ENCODE results near the gene S100A11.

S100A11 gene

DNA sequence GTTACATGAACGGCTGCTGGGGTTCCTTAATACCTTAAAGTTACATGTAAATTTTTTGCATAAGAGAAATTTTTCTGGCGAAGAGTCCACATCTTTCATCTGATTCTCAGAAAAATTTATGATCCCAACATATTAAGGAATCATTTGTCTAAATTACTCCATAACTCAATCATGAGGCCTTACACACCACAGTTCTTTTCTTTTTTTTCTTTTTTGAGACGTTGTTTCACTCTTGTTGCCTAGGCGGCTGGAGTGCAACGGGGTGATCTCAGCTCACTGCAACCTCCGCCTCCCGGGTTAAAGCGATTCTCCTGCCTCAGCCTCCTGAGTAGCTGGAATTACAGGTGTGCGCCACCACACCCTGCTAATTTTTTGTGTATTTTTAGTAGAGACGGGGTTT is 2.1 kb upstream of the S100A11 start:
- no peak for DNase-seq

DNA sequence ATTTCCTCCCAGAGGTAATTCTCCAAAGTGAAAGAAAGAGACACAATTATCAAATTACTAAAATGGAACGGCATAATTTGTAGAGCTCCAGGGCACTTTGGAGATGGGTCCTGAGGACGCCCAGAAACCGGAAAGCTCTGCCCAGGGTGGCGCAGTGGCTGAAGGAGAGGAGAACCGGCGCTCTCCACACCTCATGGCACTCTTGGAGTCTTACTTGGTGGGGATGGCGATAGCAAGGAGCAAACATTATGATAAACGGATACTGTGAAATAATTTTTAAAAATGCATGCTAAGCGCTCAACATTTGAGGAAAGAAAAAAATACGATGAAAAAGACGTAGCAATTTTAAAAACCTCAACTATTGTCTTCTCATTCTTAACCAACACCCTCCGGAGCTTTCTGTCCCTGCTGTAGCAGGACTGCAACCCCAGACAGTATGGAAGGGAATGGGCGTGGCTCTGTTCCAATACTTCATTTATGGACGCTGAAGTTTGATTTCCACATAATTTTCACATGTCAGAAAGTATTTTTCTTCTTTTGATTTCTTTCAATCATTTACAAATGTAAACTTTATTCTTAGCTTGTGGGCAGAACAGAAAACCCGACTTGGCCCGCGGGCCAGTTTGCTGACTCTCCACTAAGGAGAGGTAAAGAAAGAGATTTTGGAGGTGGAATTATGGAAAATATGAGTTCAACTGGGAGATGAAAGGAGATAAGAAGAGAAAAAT is 1.1 kb downstream of the S100A11 start:
- peak; percentile 41 for DNase-seq

DNA sequence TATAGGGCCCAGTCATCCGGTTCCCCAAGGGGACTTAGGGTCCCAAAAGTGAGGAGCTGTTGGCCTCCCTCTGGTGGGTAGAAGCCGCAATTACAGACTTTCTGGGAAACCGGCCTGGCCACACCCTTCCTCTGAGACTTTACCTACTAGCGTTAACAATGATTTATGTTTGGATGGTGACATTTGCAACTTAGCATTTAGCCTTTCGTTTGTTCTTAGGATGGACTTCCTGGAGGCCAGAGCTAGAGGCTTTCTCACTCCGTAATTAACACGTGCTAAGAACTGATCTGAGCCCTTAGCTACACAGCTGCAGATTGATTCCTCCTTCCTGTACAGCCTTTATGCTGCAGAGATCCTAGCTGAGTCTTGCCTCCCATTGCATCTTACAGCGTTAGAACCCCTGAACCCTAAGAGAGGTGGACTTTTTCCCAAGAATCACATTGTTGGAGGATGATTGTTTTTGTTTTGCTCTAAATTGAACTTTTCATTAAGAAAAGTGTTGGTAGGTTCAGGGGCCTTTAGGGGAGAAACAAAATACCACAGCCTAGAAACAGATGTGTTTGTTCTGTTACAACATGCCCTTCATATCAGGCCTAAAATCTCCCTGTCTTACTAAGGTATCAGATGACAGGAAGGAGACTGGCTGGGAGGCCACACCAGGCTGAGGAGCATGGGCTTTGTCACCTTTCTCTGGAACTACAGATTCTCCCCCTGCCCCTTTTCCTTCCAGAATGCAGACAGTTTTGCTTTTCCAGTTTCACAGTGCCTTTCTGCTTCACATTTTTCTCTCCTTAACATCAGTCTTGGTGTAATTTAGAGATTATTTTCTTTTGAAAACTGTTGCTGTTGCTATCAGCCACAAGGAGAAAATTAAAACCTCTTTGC is 1.9 kb downstream of the S100A11 start:
- DNase-seq: peak; percentile 82

DNA sequence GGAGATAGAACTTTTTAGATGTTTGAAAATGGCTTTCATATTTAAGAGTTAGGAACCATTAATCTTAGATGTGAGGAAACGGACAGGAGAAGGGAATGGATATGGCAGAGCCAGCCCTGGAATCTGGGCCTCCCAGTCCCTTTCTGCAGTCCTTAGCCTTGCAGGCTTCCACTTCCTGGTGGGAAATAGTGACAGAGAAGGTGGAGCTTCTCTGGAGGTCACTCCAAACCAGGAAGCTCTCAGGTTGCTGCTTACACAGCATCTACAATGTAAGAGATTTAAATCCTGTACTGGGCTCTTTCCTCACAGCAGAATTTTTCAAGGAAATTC is 2.5 kb downstream of the S100A11 start:
- DNase-seq: no peak

DNA sequence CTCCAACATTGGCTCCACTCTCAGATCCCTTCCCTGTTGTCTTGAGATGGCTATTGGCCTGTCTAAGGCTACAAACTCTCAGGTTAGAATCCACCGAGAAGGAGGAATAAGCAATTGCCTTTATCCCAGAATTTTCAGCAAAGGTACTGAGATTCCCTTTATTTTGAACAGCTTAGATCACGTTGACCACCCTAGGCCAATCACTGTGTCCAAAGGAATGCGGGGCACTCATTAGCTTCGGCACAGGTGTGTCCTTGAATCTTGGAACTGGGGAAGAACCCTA is 6.9 kb downstream of the S100A11 start:
- DNase-seq: no peak

DNA sequence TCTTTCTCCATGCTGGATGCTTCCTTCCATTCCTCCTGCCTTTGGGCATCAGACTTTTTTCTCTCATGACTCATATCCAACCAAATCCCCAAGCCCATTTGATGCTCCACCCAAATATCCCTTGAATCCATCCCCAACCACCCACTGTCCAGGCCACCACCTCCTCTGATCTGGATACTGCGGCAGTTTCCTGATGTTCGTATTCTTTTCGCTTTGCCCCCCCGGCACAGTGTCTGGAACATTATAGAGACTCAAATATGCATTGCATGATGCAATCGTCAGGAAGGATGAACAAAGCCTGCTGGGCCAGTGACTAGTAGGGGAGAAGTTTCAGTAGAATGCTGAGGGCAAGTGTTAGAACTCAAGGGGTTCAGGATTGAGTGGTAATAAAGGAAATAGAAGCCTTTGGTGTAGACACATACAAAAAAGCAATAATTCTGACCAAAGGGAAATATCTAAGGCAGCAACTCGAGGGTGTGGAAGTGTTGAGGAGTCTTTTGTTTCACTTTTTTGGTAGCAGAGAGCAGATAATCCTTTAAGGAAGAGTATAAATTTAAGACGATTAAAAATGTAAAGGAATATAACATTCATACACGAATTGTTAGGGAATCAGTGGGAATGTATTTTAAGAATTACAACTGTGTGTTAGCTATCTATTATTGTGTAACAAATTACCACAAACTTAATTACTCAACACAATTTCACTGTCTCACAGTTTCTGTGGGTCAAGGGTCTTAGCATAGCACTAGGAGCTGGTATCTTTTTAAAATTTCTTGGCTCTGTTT is 7.5 kb downstream of the S100A11 start:
- DNase-seq: no peak

DNA sequence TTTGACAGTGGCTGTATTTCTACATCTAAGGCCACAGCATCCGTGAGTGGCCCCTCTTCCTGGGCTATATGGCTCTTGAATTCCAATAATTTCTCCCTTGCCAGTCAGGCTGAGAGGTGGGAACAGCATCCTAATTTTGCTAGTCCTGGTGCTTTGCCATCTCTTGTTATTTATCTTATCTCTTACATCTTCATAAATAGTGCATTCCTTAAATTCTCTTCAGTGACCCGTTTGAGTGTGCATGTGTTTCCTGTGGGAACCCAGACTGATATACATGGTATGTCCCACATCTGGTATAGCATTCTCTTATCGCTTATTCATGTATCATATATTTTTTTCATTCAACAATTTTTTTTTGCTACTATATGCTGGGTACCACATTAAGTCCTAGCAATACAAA is 9.9 kb downstream of the S100A11 start:
- DNase-seq: no peak

DNA sequence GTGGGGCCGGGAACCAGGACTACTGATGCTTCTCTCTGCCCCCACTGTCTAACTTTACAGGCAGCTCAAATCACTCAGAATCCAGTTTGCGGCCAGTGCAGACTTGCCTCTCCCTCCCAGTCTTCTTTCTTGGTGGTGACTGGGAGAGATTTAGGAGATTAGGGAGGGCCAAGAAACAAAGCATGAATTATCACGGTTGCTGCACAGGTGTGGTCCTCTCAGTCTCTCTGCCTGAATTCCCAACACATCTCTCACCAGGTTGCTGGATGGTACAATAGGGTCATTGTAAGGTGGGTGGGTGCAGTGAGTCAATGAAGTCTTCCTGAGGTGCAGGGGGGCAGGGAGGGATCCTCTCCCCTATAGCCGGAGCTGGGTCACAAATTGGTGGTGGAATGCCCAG is 12.6 kb downstream of the S100A11 start:
- no peak for DNase-seq

DNA sequence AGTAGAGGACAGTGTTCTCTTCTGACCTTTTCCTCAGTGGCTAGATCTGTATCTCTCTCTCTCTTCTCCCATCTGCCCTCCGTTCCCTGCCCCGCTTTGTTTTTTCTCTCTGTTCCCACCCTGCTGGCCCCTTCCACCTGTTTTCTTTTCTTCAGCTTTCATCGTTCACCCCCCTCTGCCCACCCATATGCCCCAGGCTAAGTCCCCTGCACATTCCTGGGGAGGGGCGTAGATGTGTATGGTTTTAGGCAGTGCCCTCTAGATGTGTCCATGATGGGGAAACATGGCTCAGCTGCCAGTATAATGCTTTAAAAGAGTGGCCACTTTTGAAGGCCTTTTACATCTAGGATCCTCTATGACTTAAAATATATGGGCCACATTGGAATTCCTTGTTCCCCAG is 13.6 kb downstream of the S100A11 start:
- no peak for DNase-seq

DNA sequence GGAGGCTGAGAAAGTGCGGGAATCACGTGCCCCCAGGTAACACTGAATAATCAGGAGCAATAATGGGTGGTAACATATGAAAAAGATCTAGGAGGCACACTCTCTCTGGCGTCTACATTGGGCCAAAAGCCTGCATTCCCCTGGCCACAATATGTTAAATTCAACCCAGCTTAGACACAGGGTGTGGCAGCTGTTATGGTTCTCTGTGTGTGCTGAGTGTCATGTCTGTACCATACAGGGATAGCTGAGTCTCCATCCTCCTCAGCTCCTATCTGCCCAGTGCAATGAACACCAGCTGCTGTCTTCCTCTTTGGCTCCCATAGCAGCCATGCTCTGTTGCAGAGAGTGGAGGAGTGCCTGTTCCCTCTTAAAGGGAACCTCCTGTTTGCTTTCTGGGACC is 14.3 kb downstream of the S100A11 start:
- no peak for DNase-seq

DNA sequence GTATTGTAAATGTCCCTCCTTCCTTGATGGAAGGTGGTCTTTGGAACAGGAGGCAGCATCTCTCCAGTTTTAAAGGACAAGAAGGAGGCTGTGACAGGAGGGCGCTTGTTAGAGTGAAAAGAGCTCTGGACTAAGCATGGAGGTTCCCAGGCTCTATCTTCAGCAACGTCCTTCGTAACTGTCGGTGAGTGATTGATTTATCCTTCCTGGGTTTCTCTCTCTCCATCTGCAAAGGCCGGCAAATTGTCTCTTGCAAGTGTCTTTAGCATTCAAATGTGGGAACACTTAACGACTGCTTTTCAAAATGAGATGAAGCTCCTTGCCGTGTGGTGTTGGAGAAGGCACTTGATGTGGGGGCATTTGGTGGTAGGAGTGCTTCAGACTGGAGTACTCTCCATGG is 15.2 kb downstream of the S100A11 start:
- no peak for DNase-seq

DNA sequence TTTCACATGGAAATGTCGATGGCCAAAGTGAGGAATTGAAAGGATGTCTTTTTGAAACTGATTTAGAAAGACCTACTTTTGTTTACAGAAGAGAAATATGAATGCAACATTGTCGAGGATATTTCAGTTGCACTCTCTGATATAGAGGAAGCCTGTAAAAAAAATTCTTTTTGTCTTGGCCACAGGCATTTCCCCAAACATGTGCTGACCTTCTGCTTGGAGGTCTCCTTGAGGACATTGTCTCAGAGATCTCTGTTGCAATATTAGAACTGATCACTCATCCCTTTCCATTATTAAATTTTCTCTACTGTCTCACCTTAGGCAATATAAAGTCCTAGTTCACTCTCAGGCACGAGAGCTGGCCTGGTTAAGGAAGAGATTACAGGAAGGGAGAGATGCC is 16.0 kb downstream of the S100A11 start:
- no peak for DNase-seq

DNA sequence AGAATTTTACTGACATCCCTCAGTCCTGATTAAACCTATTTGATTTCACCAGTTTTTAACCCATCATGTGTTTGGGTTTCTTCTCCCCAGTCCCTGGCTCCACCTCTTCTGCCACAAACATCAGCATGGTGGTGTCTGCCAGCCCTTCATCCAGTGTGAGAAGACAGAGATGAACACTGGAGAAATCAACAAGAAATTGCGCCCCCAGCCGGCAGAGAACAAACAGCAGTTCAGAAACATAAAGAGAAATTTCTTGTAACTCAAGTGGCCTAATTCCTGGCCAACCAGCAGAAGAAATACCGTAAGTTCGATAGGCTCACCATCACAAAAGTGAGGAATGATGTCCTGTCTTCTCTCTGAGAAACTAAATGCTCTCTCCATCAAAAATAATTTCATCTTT is 18.3 kb downstream of the S100A11 start:
- no peak for DNase-seq

DNA sequence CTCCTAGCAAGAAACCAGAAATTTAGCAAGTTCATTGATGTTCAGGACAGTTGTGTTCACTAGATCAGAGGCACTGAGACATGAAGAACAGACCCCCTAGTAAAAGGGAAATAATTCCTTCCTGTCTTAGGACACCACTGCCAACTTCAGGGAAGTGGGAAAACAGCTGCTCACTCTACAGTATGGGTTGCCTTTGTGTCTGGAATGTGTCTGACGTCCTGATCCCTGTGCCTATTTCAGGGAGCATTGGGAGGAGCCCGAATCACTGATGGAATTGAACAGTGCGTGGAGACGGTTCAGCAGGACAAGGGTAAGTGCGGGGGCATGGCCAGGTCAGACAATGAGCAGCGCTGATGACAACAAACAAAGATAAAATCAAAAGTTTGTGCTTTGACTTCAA is 21.0 kb downstream of the S100A11 start:
- DNase-seq: no peak

DNA sequence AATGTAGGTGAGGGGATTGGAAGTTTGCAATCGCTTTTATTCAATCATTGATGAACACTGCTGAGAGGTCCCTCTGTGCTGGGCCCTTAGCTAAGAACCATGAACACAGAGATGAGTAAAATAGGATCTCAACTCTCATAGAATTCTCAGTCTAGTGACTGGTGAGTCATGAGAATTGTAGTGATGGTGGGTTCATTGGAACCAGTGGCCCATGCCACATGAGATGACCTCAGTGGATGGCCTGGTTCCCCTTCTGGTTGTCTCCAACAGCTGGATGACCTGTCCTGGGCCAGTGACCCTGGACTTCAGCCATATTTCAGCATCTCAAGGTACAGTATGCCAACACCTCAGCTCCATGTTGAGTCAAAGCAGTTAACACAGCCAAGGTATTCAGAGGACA is 21.9 kb downstream of the S100A11 start:
- no peak for DNase-seq

DNA sequence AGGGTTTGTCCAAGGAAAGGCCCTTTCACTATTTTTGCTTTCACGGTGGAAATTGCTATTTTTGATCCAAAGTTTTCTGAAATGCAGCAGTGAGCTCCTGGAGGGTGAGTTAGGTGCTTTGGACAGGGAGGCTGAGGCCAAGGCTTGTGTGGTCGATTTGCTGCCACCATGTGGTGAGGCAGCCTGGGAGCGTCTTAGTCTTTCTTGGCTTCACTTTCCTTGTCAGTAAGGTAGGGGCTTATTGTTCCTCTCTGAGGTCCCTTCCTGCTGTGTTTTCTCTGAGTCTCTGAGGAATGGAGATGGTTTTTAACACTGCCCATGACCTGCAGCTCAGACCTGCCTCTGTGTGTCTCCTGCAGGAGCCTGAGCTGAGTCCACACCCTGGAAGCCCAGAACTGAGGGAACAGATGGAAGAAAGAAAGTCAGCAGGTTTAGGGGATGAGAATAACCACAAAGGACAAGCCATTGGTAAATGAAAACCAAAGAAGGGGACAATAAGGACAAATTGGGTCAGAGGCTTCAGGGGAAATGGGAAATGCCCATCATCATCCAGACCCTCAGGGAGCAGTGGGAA is 23.1 kb downstream of the S100A11 start:
- DNase-seq: peak; percentile 50

DNA sequence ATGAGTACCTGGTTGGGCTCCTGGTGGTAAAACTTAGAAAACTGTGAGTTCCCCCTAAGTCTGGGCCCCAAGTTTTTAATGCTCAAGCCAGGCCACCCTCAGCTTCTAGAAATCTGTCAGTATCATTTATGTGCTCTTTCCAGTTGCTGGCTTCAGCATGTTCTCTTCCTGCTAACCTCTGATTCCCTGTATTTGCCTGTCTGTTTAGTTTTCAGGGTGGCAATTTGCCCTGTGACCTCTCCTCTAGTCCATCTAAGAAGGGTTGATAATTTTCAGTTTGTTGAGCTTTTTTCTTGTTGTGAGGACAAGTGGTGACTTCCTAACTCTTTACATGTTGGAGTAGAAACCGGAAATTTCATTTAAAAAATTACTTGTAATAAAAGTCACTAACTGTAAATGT is 27.1 kb downstream of the S100A11 start:
- no peak for DNase-seq

DNA sequence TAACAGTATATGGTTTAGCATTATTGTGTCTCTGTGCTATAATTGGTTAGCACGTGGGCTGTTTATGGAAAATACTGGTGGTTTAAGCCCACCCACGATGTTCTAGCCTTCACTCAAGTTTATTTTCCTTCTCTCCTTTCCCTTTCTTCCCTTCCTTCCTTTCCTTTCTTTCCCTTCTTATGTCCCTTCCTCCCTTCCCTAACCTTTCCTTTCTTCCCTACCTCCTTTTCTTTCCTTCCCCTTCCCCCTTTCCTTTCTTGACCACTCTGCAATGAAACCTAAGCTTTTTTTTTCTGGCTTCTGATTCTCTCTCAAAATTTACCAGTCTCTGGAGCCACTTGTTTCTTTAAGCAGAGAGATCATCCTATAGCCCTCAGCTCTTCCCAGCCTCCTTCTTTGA is 29.8 kb downstream of the S100A11 start:
- no peak for DNase-seq

DNA sequence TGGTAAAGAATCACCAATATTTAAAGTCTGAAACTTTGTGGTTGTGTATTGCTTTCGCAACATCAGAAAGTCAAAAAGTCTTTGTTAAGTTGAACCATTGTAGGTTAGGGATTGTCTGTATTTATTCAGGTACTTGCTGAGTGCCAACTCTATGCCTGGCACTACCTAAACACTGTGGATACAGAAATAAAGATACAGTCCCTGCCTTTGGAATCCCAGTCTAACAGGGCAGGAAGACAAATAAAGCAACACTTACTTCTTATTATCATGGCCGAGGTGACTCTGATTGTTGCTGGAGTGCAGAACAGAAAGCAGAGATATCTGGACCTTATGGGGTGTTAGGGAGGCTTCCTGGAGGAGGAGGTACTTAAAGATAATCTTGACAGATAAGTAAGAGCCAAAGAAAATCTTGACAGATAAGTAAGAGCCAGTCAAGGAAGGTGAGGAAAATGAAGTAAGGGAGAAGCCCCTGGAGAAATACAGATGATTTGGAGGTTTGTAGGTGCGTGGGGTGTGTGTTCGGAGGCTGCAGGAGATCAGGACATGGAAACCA is 31.4 kb downstream of the S100A11 start:
- DNase-seq: no peak

DNA sequence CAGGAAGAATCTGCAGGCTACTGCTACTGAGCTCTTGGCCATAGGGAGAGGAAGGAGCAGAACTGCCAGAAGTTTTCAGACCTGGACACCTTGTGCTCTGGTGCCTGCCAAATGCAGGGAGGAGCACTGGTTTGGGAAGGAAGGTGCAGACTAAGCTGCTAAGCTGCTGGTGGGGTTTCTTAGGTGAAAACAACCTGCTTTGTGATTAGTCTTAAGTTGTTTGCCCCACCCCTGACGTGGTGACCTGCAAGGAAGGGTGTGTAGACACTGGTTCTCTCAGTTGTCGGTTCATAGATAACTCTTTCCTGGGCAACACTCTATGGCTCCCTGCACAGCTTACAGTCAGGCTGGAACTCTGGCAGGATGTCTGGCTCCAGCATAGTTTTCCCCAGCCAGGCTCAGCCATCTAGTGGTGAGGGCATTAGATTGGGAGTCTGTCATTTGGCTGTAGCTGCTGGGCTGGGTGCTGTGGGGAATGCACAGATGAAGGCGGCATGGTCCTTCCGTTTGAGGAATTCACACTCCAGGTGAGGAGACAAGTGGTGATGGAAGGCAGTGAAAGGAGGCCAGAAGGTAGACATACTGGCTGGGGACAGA is 32.9 kb downstream of the S100A11 start:
- DNase-seq: no peak

DNA sequence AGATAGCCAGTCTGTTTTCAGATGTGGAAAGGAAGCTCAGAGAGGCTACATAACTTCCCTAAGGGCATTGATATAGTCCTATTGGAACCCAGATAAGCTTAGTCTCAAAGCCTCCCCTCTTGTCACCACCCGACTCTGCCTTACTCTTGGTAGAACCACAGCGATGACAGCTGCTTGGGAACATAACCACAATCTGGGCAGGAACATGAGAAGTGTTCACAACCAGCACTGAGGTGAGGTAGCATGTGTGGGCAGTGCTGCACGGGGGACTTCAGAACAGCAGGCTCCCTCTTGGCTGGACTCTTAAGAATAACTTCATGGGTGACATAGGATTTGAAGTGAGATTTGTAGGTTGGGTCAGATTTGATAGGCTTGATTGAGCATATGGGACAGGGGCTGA is 33.8 kb downstream of the S100A11 start:
- DNase-seq: no peak

DNA sequence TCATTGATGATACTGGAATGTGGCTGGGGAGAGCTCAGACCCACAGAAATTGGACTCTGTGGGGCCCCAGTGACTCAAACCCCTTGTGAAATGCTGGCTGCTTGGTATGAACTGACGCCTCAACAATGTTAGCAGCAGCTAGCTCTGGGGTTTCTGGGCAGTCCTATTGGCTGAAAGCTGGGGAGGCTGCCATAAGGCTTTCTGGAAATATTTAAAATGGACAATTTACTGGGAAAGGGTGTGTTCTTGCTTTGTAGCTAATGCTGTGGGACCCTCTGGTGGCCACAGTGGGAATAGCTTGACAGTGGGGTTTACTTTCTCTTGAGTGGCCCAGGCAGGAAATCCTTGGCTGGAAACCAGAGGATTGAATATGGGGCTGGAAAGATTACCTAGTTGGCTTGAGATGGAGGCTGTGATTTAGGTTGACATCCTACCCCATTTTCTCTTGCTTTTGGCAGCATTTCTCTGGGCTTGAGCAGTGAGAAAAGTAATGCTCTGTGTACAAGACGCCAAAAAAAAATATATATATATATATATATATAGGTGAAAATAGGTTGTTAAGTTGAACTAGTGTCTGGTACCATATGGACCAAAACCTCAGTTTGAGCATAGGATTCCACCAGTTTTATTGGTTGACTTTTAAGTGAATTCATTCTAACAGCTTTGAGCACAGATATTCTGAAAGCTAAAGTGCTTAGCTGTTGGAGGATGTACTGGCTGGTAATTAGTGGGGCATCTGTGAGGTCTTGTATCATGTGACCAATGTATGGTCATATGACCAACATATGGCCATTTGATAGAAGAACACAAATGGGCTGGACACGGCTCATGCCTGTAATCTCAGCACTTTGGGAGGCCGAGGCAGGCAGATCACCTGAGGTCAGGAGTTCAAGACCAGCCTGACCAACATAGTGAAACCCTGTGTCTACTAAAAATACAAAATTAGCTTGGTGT is 34.9 kb downstream of the S100A11 start:
- DNase-seq: peak; percentile 80

Data from CD4-positive, alpha-beta T cell treated with Interleukin-17A for 1 hour (primary cell).